Measurements from ENCODE around the gene PSMD4. TPM values are rescaled to one million over a fixed set of nuclear protein-coding genes. Genes with fewer than 3 reads are reported as not detected.
"Not testable (repeated sequence)": the region's sequence is repeated elsewhere in the genome, so short reads cannot be mapped to it uniquely, and the experiment has no call there.

The PSMD4 gene
- total RNA-seq (2014; rRNA removed; shearing (Covaris generic)): 186 and 201 TPM in 2 replicates

DNA sequence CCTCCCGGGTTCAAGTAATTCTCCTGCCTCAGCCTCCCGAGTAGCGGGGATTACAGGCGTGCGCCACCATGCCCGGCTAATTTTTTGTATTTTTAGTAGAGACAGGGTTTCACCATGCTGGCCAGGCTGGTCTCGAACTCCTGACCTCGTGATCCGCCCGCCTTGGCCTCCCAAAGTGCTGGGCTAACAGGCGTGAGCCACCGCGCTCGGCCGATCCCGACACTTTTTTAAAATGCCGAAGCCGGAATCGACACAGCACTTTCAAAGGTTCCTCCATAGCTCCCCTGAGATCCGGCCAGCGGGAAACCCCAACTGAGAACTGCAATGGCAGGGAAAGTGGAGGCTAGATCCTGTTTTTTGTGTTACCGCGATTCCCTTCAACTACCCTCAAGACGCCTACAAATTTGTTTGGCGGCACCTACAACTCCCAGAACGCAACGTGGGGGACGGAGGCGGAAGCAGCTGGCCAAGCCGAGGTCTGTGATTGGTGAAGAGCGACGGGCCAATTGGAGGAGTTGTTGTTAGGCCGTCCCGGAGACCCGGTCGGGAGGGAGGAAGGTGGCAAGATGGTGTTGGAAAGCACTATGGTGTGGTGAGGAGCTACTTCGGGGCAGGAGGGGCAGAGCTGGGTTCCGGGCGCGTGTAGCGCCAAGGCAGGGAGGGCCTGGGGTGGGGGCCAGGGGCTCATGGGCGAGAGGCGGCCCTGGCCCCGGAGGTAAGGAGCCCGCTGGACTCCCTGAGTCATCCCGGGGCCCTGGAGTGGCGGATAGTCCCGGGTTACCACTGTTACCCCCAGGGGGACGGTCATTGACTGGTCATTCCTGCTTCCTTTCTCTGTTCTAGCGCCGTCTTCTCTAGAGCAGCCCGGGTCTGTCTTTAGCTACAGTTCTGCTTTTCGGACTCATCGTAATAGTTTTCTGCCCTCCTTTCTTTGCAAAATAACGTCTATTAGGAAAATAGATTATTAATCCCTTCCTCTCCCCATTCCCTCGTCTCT, at the start of gene PSMD4:
PSMD4 (plus strand) TSS at position 518 of the 997 bp plus-strand sequence; CDS start at position 567, 49 bp downstream.
- DNase-seq (ENCODE audit: low read depth): peak; percentile 96

DNA sequence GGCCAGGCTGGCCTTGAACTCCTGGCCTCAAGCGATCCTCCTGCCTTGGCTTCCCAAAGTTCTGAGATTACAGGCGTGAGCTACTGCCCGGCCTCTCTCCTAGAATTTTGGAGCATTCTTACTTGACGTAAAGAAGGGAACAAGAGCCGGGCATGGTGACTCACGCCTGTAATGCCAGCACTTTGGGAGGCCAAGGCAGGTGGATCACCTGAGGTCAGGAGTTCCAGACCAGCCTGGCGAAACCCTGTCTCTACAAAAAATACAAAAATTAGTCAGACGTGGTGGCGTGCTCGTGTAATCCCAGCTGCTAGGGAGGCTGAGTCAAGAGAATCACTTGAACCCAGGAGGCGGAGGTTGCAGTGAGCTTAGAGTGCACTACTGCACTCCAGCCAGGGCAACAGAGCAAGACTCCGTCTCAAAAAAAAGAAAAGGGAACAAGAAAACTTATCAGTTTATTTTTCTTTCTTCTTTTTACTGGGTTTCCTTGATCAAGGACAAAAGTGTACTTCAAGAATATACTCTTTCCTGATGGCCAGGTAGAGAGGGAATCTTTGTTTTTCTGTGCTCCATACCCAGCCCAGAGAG, 49.1 kb upstream of the PSMD4 start:
- not testable (repeated sequence) for DNase-seq (ENCODE audit: low read depth)

DNA sequence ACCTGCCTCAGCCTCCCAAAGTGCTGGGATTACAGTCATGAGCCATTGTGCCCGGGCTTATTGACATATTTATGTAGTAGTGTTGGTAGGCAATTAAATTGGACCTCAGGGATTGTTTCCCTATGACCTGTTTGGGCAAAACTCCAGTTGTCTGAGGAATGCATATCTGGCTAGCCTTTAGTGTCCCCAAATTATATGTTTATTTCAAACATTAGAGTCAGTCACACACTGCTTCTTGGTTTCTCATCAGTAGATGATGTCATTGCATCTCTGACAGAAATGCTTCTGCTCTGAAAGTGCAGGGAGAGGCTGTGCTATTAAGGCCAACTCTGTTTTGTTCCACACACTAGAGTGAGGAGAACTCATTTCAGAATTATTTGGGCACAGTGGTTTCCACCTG, 43.7 kb upstream of the PSMD4 start:
- no peak for DNase-seq (ENCODE audit: low read depth)

DNA sequence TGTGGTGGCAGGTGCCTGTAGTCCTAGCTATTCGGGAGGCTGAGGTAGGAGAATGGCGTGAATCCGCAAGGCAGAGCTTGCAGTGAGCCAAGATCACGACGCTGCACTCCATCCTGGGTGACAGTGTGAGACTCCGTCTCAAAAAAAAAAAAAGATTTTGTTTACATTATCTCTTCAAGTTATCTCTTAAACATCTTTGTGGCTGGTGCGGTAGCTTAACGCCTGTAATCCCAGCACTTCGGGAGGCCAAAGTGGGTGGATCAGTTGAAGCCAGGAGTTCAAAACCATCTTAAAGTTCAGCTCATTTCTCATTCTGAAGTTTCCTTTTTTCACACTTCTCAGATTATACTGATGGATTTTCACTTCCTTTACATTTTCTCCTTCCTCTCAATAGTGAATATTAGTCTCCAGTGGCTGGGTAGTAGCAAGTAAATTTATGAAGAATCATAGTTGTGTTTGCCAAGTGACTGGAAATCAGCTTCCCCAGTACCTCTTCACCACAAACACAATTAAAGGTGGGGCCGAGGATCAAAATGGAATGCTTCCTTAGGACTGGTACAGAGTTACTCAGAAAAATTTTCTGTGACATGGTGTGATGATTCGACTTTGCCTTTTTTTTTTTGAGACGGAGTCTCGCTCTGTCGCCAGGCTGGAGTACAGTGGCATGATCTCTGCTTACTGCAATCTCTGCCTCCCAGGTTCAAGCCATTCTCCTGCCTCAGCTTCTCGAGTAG, 42.4 kb upstream of the PSMD4 start:
- no peak for DNase-seq (ENCODE audit: low read depth)

DNA sequence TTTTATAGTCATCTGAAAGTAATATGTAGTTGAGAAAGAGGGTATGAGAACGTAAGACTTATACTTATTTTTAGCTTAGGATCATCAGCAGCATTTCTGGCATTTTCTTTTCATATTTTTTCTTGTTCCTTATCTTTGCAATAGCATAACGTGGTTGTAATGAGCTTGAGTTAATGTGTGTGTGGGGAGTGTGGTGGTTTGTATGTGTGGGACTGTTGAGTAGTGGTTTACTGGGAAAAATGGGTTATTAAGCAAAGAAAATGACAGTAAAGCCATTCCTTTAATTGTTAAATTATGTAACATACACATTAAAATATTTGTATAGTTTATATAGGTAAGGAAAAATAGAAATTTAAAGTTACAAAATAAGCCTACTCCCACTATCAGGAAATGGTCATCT, 41.0 kb upstream of the PSMD4 start:
- no peak for DNase-seq (ENCODE audit: low read depth)

DNA sequence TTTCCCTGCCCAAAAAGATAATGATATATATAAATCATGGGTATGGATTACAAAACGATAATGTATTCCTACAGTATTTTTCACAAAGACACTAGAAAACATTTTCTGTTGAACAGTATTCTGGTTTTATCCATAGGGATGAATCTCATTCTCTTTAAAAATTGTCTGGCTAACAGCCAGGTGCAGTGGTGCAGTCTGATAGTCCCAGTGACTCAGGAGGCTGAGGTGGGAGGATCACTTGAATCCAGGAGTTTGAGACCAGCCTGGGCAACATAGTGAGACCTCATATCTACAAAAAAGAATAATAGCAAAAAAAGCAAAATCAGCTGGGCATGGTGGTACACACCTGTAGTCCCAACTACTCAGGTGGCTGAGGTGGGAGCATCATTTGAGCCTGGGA, 32.9 kb upstream of the PSMD4 start:
- DNase-seq (ENCODE audit: low read depth): no peak

DNA sequence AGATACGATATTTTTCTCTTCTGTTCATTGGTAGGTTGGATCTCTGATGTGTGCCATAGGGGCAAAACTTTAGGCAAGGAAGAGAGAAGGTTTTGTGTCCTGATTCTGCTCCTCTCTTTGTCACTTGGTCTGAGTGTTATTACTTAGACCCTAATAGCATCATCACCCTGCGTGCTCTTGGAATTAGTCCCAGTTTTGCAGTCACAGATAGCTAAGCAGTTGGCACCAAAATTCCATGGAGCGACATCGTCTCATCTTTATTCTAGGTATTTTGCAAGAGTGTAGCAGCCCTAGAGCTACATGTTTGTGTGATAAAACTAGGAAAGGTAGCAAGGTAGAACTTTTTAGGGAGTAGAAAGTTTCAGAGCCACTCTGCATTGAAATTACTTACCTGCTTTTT, 32.4 kb upstream of the PSMD4 start:
- no peak for DNase-seq (ENCODE audit: low read depth)

DNA sequence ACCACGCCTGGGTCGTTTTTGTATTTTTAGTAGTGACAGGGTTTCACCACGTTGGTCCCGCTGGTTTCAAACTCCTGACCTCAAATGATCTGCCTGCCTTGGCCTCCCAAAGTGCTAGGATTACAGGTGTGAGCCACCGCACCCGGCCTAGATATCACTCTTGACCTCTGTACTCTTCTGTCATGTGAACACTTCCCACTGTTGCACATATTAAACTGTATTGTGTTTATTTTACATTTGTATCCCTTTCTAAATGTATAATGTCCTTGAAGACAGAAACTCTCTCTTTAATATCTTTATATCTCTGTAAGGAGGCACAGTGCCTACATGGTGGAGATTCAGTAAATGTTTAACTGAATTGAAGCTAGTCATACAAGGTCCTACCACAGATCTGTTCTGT, 19.3 kb upstream of the PSMD4 start:
- no peak for DNase-seq (ENCODE audit: low read depth)

DNA sequence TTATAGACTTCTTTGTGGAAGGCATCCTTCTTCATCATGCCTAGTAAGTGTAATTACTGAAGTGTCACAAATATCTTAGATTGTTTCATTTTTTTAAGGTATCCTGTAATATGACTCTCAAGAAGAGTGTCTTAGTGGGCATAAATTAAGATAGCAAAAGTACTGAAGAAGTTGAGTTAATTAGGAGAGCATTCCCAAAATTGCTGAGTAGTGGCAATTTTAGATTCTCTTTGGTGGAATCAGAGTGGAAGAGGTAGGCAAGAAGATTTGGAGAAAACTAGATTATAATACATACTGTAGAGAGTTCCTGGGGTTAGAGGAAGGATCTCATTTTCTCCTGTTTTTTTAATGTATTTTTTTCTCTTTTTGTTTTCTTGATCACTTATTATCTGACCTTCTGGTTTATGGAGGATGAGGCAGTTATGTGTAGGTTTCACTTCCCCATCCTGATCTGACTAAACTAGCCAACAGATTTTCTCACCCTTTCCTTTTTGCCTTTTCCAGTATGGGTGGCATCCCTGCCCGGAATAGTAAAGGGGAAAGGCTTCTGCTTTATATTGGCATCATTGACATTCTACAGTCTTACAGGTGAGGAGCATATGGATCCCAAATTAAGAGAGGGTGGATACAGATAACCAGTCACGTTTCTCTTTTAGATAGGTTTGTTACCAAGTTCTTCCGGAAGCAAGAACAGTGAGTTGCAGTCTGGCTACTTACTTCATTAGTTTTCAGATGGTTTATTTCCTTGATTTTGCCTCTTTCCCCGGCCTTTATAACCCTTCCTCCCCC, 16.7 kb upstream of the PSMD4 start:
- no peak for DNase-seq (ENCODE audit: low read depth)

DNA sequence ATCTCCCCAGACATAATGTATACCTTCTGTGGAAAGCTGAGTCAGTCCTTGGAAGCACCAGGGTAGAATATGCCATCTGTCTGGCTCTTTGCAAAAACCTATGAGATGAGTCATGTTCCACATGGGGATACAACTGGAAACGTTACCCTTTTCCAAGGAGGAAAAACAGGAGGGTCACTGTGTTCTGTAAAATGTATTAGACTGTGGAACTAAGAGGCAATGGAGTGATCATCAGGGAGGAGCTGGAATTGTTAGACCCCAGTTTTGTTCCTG, 16.1 kb upstream of the PSMD4 start:
- peak; percentile 93 for DNase-seq (ENCODE audit: low read depth)

DNA sequence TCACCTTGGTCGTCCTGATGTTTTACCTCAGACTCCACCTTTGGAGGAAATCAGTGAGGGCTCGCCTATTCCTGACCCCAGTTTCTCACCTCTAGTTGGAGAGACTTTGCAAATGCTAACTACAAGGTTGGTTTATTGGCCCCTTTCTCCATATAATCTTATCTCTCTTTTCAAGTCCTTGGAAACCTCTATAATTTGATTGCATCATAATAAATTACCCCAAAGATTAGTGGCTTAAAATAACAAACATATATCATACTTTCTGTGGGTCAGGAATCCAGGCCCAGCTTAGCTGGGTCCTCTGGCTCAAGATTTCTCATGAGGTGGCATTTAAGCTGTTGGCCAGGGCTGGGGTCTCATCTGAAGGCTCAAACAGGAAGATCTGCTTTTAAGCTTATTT, 12.1 kb upstream of the PSMD4 start:
- DNase-seq (ENCODE audit: low read depth): no peak

DNA sequence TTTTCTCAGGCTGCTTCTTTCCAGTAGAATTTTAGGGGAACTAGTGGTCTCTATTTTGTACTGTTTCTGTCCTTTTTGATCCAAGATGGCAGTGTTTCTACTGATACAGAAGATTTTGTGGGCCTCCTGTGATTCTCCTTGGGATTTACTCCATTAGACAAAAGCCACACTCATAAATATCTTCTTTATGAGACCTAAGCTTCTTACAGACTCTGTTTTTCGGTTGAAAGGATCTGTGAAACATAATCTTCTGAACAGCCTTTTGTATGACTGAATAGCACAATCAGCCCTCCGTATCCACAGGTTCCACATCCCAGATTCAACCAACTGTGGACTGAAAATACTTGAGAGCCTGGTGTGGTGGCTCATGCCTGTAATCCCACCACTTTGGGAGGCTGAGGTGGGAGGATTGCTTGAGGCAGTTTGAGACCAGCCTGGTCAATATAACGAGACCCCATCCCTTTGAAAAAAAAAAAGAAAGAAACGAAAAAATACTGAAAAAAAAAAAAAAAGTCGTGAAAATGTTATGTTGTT, 10.8 kb upstream of the PSMD4 start:
- no peak for DNase-seq (ENCODE audit: low read depth)

DNA sequence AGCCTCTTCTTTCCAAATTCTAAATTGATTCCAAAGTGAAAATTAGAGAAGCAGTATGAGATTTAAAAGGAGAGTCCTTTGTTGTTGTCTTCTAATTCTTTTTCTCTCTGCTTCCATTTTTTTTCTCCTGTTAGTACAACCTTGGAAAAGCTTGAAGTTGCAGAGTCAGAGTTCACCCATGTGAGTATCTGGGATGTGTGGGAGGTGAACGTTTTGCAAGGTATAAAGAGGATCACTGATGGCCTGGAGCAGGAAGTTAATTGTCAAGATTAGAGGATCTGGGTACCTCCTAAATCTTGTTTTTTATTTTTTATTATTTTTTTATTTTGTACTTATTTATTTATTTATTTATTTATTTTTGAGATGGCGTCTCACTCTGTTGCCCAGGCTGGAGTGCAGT, 7.7 kb upstream of the PSMD4 start:
- no peak for DNase-seq (ENCODE audit: low read depth)

DNA sequence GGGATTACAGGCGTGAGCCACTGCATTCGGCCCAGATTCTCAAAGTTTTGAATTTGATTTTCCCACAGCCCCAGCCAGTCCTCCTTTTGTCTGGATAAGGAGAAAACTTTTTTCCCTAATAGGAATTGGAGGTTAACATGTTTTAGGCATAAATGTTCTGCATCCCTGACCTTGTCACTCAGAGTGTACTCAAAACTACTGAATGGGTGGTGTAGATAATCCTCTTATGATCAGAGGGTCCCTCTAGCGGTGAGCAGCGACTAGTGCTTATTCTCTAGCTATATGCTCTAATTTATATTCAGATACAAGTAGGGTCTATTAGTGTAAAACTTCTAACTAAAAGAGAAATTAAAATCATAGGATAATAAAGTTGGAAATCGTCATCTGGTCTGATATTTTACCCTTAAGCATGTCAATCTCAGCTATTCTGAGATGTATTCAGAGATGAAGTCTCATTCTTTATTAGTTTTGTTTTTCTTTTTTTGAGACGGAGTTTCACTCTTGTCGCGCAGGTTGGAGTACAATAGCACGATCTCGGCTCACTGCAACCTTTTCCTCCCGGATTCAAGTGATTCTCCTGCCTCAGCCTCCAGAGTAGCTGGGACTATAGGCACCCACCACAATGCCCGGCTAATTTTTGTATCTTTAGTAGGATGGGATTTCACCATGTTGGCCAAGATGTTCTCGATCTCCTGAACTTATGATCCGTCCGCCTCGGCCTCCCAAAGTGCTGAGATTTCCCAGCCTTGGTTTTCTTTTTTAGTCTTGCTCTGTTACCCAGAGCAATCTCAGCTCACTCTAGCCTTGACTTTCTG, 2.7 kb upstream of the PSMD4 start:
- peak; percentile 76 for DNase-seq (ENCODE audit: low read depth)

DNA sequence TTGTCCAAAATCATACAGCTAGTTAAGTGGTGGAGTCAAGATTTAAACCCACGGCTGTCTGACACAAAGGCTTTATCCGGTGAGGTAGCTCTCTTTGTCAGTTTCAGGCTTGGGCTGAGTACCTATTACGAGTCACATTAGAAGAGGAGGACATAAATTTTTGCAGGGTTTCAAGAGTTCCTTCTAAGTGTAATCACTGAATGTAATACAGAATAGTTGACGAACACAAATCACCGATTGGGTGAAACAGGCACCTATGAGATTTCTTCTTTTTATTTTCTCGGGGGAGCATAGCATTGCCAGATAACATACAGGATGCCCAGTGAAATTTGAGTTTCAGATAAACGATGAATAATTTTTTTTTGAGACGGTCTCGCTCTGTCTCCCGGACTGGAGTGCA, 847 bp downstream of the PSMD4 start:
- no peak for DNase-seq (ENCODE audit: low read depth)

DNA sequence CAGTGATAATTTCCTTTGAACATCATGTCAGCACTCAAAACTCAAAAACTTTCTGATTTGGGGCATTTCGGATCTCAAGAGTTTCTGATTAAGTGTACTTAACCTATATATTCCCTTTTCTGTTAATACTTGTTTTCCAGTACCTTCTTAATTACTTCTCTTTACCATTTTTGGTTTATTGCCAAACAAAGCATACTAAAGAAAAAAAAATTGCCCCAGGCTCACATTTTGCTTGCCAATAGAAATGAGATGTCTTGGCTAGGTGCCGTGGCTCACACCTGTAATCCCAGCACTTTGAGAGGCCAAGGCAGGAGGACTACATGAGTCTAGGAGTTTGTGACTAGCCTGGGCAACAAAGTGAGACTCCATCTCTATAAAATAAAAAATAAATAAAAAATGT, 4.8 kb downstream of the PSMD4 start:
- no peak for DNase-seq (ENCODE audit: low read depth)

DNA sequence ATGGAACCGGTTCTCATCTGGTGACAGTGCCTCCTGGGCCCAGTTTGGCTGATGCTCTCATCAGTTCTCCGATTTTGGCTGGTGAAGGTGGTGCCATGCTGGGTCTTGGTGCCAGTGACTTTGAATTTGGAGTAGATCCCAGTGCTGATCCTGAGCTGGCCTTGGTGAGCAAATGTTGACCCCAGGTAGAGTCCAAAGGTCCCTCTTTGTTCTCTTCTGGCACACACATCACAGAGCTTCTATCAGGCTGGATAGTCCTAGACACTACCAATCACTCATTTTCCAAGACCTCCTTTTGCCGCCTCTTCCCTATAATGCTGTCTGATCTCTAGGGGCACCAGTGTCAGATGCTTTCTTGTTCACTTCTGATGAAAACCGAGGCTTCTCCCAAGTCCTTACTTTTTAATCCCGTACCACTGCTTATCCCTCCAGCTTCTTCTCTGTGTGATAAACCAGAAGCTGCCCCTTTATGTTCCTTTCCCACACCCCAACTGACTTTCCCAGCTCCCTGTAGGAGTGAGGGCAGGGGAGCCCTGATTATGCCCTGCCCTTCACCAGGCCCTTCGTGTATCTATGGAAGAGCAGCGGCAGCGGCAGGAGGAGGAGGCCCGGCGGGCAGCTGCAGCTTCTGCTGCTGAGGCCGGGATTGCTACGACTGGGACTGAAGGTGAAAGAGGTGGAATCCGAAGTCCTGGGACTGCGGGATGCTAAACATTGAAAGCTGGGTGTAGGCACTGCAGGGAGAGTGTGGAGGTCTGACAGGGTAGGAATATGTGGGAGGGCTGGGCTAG, 11.1 kb downstream of the PSMD4 start:
- DNase-seq (ENCODE audit: low read depth): no peak

DNA sequence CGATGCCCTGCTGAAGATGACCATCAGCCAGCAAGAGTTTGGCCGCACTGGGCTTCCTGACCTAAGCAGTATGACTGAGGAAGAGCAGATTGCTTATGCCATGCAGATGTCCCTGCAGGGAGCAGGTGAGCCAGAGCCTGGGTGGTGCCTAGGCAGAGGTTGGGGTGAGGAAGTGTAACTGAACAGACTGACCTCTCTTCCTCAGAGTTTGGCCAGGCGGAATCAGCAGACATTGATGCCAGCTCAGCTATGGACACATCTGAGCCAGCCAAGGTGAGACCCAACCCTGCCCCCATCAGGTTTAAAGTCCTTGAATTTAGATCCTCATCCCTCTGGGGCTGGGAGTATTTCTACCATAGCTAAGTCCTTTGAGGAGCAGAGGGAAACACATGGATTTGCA, 11.8 kb downstream of the PSMD4 start:
- DNase-seq (ENCODE audit: low read depth): no peak

DNA sequence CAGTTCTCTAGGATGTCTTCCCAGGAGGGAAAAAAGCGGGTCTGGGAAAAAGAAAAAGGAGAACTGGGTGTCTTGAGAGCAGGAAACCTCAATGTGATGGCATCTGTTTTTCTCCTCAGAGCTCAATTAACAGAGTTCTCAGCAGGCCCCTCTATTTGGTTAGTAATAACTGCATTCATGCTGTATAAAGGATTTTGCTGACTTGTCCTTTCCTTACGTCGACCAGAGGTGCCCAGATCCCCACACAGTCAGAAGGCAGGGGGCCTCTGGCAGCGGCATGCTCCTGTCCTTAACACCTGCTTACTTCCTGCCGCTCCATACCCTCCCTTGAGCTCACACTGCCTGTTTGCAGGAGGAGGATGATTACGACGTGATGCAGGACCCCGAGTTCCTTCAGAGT, 12.3 kb downstream of the PSMD4 start:
- no peak for DNase-seq (ENCODE audit: low read depth)

DNA sequence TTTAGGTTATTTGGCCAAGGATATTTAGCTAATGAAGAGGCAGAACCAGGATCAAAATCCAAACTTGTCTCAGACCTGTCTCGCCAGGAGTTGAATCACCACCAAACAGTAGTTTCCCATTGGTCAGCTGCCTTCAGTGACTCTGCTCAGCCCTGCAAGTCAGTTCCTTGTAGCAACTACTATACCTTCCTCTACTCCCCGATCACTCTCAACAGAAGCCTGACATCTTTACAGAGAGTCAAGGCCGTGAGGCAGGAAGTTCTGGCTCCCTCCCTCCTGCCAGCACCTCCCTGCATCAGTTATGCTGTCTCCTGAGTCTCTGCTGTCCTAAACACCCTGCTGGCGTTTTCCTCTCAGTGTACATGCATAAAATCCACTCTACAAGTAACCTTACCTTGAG, 13.2 kb downstream of the PSMD4 start:
- DNase-seq (ENCODE audit: low read depth): no peak
